GM18508 (cell line): ENCODE results near the gene ORC5.
"Not testable (repeated sequence)": the region's sequence is repeated elsewhere in the genome, so short reads cannot be mapped to it uniquely, and the experiment has no call there.

ENCODE experiments used
- ATAC-seq: cut with Tn5 transposase; IDR thresholded peaks from one replicate; pipeline ENCODE4 v1.9.1; 2021; ENCODE audit warnings: moderate number of reproducible peaks; ENCODE audit not compliant: insufficient read depth, unreplicated experiment

ORC5 gene

GRCh38 chr7:104196161-104196560 is 11.7 kb downstream of the ORC5 start:
- ATAC-seq: no peak

GRCh38 chr7:104192434-104192833 is 15.4 kb downstream of the ORC5 start:
- no peak for ATAC-seq

GRCh38 chr7:104185346-104185745 is 22.5 kb downstream of the ORC5 start:
- ATAC-seq: no peak

GRCh38 chr7:104179178-104179577 is 28.6 kb downstream of the ORC5 start:
- ATAC-seq: no peak

GRCh38 chr7:104177565-104178083 is 30.2 kb downstream of the ORC5 start:
- not testable (repeated sequence) for ATAC-seq

GRCh38 chr7:104176332-104176731 is 31.5 kb downstream of the ORC5 start:
- no peak for ATAC-seq

- ATAC-seq: no peak
These were observed 32.3 kb downstream of the ORC5 start for GRCh38 chr7:104175361-104175984.

- ATAC-seq: no peak
These were observed 33.0 kb downstream of the ORC5 start for GRCh38 chr7:104174798-104175197.

- no peak for ATAC-seq
These were observed 45.7 kb downstream of the ORC5 start for GRCh38 chr7:104162081-104162480.

GRCh38 chr7:104161244-104161643 is 46.6 kb downstream of the ORC5 start:
- ATAC-seq: no peak

- ATAC-seq: no peak
These were observed 47.4 kb downstream of the ORC5 start for GRCh38 chr7:104160375-104160774.

- ATAC-seq: no peak
These were observed 51.0 kb downstream of the ORC5 start for GRCh38 chr7:104156842-104157277.

- ATAC-seq: no peak
These were observed 54.5 kb downstream of the ORC5 start for GRCh38 chr7:104153287-104153686.

GRCh38 chr7:104152468-104152867 is 55.3 kb downstream of the ORC5 start:
- ATAC-seq: no peak

- ATAC-seq: no peak
These were observed 57.3 kb downstream of the ORC5 start for GRCh38 chr7:104150470-104150869.

GRCh38 chr7:104149822-104150221 is 58.0 kb downstream of the ORC5 start:
- ATAC-seq: no peak

GRCh38 chr7:104142147-104142546 is 65.7 kb downstream of the ORC5 start:
- ATAC-seq: no peak

GRCh38 chr7:104137971-104138370 is 69.8 kb downstream of the ORC5 start:
- ATAC-seq: no peak

GRCh38 chr7:104137511-104137910 is 70.3 kb downstream of the ORC5 start:
- no peak for ATAC-seq

GRCh38 chr7:104136981-104137380 is 70.8 kb downstream of the ORC5 start:
- no peak for ATAC-seq

- no peak for ATAC-seq
These were observed 71.3 kb downstream of the ORC5 start for GRCh38 chr7:104136561-104136960.

GRCh38 chr7:104135760-104136558 is 71.9 kb downstream of the ORC5 start:
- no peak for ATAC-seq
